VCaP (cell line): ENCODE results near the gene KANSL1.

Source experiments
- H3K27ac ChIP-seq: fragments of 450-650 bp; 2 replicates; pipeline ENCODE4 v1.5.1; 2017
- TF ChIP-seq, protein P1 (sequence below): fragments of 450-650 bp; conservative IDR thresholded peaks from 2 replicates; pipeline ENCODE4 v1.5.1; 2017; ENCODE audit warnings: mild to moderate bottlenecking, moderate library complexity

The KANSL1 gene

DNA sequence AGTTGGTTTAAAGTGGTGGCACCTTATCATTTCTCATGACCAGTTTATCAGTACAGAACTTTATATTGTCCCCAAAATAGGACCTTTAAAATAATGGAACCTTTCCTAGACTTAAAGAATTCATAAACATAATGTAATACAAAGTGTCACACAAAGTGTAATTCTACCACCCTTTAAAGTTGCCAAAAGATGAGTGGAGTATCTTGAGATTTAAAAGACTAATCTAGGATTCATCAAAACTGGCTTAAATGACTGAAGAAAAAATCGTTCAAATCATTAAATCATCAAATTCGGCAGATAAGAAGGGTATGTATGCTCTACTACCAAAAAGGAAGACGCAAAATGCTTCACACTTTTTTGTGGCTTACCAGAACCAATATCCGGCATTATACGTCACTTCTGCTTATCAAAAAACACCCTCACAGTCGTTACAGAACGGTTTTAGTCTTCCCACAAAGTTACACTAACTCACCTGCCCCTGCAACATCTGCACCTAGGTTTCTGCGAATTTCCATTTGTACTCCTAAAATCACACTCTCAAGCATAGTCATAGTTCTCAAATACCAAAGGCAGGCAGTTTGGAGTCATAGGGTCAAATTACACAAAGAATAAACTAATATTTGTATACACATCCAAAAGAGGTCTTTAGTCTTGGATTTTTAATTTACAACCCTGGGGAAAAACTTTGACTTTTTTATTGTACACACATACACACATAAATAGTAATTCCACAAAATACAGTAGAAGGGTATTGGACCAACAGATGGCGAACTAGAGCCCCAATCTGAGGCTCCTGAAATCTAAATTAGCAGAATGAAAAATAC, 1.4 kb upstream of the KANSL1 start:
- TF ChIP-seq, protein P1, sequence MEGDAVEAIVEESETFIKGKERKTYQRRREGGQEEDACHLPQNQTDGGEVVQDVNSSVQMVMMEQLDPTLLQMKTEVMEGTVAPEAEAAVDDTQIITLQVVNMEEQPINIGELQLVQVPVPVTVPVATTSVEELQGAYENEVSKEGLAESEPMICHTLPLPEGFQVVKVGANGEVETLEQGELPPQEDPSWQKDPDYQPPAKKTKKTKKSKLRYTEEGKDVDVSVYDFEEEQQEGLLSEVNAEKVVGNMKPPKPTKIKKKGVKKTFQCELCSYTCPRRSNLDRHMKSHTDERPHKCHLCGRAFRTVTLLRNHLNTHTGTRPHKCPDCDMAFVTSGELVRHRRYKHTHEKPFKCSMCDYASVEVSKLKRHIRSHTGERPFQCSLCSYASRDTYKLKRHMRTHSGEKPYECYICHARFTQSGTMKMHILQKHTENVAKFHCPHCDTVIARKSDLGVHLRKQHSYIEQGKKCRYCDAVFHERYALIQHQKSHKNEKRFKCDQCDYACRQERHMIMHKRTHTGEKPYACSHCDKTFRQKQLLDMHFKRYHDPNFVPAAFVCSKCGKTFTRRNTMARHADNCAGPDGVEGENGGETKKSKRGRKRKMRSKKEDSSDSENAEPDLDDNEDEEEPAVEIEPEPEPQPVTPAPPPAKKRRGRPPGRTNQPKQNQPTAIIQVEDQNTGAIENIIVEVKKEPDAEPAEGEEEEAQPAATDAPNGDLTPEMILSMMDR: peak; percentile 91
- H3K27ac ChIP-seq: peak overlapping the region; percentile 100

DNA sequence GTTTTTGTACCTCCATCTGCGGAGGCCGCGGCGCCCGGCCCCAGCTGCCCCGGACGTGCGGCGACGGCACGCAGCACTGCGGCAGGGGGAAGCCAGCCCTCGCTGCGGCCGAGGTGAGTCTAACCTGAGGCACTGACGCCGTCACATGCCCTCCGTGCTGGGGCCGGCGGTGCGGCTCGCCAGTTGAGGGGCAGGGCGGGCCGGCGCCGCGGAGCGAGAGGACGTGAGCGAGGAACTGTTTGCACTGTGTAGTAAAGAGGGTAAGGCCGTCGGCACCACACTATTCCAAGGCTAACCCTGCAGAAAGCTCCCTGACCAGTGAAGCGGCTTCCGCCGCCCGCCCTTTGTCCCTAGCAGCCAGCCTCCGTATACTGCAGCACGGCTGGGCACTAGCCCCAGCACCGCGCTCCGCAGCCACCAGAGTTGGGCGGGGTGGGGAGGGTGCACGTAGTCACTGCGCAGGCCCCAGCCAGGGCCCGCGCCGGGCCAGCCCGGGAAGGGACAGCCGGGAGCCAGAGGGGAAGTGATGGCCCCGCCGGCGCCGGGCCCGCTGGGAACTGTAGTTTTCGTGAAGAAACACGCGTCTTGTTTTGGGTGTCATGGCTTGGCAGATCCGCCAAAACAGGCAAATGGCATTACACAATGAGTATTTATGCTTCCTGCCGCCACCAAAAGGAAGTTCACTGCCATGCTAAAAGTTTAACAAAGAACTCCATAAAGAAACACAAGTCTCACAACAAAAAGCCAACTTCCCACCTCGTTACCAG, 580 bp upstream of the KANSL1 start:
- TF ChIP-seq, protein P1: peak; percentile 24
- H3K27ac ChIP-seq: peak overlapping the region; percentile 100

DNA sequence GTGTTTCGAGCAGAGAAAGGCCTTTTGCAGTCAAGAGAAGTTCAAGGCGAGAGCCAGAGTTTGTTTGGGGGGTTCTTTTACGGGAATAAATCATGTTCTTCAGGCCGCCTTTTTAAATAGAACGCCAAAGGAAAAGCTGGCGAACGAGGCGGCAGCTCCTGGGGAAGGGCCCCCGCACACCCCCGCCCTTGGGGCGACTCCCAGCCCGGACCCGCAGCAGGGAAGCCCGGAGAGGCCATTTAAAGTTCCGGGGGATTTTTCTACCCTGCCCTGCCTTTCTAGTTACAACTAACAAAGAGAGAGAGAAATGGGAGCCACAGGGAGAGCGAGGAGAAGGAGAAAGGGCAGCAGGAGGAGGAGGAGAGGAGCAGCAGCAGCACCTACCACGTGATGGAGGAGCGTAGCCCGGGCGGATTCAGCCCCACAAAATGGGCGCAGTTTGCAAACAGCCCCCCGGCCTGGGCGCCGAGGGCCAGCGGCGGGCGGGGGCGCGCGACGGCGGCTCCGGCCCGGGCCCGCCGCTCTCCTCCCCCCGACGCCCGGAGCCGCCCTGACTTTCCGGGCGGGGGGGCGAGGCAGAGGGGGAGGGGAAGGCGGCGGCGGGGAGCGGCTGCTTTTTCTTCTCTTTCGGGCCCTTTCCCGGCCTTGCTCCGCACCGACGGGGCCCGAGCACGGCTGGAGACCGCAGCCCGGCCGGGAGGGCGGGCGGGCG, 634 bp downstream of the KANSL1 start:
- H3K27ac ChIP-seq: peak overlapping the region; percentile 100
- TF ChIP-seq, protein P1: no peak

DNA sequence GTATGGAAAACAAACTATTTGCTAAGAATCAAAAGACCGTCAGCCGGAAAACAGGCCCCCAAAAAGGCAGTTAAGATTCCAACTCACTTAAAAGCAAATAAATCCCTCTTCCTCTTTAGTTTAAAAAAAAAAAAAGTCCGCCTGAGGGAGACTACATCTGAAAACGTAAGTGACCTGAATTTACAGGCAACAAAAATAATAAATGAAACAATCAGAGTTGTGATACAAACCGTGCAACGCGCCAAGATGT, 1.1 kb downstream of the KANSL1 start:
- TF ChIP-seq, protein P1: no peak
- H3K27ac ChIP-seq: peak overlapping the region; percentile 100

DNA sequence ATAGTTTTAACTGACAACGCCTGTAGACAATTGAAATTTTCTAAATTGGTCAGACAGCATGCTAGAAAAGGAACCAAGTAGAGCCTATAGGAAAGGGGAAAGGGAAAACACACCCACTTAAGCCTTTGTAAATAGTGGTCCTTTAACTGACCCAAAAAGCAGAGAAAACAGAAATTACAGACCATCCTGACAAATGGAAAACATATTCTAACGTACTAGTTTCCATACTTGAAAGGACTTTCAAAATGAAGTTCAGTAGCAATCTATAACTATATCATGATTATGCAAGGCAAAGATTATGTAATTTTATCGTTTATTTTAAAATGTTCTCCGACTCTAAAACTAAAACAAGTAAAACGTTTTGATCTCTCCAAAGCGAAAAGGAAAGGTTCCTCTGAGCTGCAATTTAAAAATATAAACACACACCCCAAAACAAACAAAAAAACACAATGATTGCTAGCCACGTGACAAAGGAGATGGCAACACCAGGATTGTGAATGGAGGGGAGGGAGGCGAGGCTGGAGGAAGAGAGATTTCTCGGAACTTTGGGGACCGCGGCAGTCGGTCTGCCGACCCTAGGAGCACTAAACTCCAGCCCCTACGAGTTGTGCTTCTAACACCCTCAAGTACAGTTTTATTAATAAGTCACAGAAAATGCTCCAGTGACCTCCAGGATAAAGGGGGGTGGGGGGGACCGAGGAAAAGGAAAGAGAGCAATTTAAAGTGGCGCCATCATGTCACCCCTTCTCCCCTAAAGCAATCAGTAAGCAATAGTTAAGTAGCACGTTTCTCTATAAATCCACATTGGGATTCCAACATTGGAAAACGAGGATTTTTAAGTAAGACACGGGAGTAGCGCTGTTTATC, 1.7 kb downstream of the KANSL1 start:
- H3K27ac ChIP-seq: peak overlapping the region; percentile 100
- TF ChIP-seq, protein P1: no peak

DNA sequence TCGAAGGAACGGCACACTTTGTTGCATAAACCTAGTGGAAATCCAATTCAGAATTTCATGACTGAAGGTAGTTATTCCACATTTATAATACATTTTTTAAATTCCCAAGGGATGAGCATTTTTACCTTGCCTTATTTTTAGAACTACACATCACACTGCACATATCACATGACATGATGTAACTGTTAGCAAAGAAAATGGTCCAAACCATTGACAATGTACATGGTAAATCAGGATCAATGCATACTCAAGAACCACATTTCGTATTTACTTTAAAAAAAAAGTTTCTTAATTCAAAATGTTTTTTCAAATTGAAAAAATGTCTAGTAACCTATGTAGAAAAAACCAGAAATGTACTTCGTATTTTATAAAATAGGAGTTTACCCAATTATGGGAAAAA, 2.5 kb downstream of the KANSL1 start:
- TF ChIP-seq, protein P1: no peak
- peak overlapping the region; percentile 100 for H3K27ac ChIP-seq
